DOHH2 (cell line): ENCODE data around the gene KDELR3.

Experiments used
- H3F3A ChIP-seq: fragments of 200-600 bp; sonication (generic), shearing (Covaris generic); 2 replicates; pipeline ENCODE4 v1.6.0; 2016; ENCODE audit warnings: antibody characterized with exemption, mild to moderate bottlenecking; ENCODE audit not compliant: control insufficient read depth, insufficient read depth
- H3K27ac ChIP-seq: fragments of 200-600 bp; sonication (generic); 2 replicates; pipeline ENCODE4 v1.5.1; 2014; ENCODE audit warnings: low read depth, mild to moderate bottlenecking, low read length, moderate library complexity
- H3K27me3 ChIP-seq: fragments of 200-600 bp; sonication (generic); 2 replicates; pipeline ENCODE4 v1.6.1; 2014; ENCODE audit warnings: mild to moderate bottlenecking, low read length, mixed read lengths; ENCODE audit not compliant: control insufficient read depth
- H3K36me3 ChIP-seq: fragments of 200-600 bp; sonication (generic); 2 replicates; pipeline ENCODE4 v1.6.1; 2014; ENCODE audit warnings: mild to moderate bottlenecking, low read length, moderate library complexity, mixed read lengths; ENCODE audit not compliant: control insufficient read depth
- H3K4me1 ChIP-seq: fragments of 200-600 bp; sonication (generic); 2 replicates; pipeline ENCODE4 v1.6.1; 2014; ENCODE audit warnings: mild to moderate bottlenecking, low read length, mixed read lengths; ENCODE audit not compliant: control insufficient read depth
- H3K4me2 ChIP-seq: fragments of 200-600 bp; sonication (generic); 2 replicates; pipeline ENCODE4 v1.6.0; 2014; ENCODE audit warnings: mild to moderate bottlenecking, low read length, moderate library complexity
- H3K4me3 ChIP-seq: fragments of 200-600 bp; sonication (generic); 2 replicates; pipeline ENCODE4 v1.5.1; 2014; ENCODE audit warnings: mild to moderate bottlenecking, low read length, mixed read lengths
- H3K79me2 ChIP-seq: fragments of 200-600 bp; sonication (generic); 2 replicates; pipeline ENCODE4 v1.6.1; 2014; ENCODE audit warnings: mild to moderate bottlenecking, low read length, mixed read lengths; ENCODE audit not compliant: control insufficient read depth
- H3K9me2 ChIP-seq: fragments of 200-600 bp; sonication (generic); replicated peaks from 2 replicates; pipeline ENCODE4 v1.6.1; 2014; ENCODE audit warnings: mild to moderate bottlenecking, low read length, mixed read lengths; ENCODE audit not compliant: control insufficient read depth
- H3K9me3 ChIP-seq: fragments of 200-600 bp; sonication (generic); 2 replicates; pipeline ENCODE4 v1.6.1; 2014; ENCODE audit warnings: antibody characterized with exemption, low read length, mixed read lengths; ENCODE audit not compliant: control insufficient read depth, insufficient read depth
- H4K20me1 ChIP-seq: fragments of 200-600 bp; sonication (generic); 2 replicates; pipeline ENCODE4 v1.6.0; 2014; ENCODE audit warnings: low read depth, mild to moderate bottlenecking, antibody characterized with exemption, low read length, moderate library complexity; ENCODE audit not compliant: control insufficient read depth, insufficient read depth
- EZH2phosphoT487 ChIP-seq: fragments of 200-600 bp; sonication (generic); IDR thresholded peaks from 2 replicates; pipeline ENCODE4 v1.6.1; 2017; ENCODE audit warnings: borderline replicate concordance, mild to moderate bottlenecking, antibody characterized with exemption, low read length, moderate library complexity, mixed read lengths
- TF ChIP-seq, protein P1 (sequence below): fragments of 200-600 bp; sonication (generic); IDR thresholded peaks from one replicate; pipeline ENCODE4 v1.5.1; 2014; ENCODE audit warnings: antibody characterized with exemption, mild to moderate bottlenecking, low read depth, low read length; ENCODE audit not compliant: poor library complexity, severe bottlenecking

KDELR3 gene

DNA sequence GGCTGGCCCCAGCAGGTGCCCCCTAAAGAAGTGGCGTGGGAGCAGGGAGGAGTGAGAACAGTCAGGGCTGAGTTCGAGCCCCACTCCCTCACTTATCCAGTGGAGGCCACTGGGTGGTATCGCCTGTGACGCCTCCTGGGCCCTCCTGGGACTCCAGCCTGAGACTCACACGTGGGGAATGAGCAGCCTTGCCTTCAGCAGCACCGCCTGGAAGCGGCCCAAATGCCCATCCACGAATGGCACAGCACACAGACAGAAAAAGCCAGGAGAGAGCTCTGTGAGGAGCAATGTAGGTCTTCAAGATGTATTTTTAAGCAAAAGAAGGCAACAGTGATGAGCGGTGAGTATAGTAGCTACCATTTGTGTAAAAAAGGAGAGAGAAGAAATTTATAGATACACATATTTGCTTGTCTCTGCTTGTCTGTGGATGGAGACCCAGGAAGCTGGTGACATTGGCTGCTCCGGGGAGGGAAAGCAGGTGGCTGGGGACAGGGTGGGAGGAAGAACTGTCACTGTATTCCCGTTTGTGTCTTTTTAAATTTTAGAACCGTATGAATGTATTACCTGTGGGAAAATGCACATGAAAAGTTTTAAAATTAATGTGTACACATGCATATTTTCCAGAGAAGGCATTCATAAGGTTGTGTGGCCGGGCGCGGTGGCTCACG lies 26.1 kb upstream of the KDELR3 start:
- H3K4me1 ChIP-seq: no peaks in the 10 kb centered on the region
- no peaks in the 10 kb centered on the region for H3K36me3 ChIP-seq
- no peaks in the 10 kb centered on the region for H3K79me2 ChIP-seq
- no peaks in the 10 kb centered on the region for H4K20me1 ChIP-seq
- H3F3A ChIP-seq: no peaks in the 10 kb centered on the region
- no peak overlapping the region for H3K4me3 ChIP-seq
- no peak overlapping the region for H3K27ac ChIP-seq
- TF ChIP-seq, protein P1, sequence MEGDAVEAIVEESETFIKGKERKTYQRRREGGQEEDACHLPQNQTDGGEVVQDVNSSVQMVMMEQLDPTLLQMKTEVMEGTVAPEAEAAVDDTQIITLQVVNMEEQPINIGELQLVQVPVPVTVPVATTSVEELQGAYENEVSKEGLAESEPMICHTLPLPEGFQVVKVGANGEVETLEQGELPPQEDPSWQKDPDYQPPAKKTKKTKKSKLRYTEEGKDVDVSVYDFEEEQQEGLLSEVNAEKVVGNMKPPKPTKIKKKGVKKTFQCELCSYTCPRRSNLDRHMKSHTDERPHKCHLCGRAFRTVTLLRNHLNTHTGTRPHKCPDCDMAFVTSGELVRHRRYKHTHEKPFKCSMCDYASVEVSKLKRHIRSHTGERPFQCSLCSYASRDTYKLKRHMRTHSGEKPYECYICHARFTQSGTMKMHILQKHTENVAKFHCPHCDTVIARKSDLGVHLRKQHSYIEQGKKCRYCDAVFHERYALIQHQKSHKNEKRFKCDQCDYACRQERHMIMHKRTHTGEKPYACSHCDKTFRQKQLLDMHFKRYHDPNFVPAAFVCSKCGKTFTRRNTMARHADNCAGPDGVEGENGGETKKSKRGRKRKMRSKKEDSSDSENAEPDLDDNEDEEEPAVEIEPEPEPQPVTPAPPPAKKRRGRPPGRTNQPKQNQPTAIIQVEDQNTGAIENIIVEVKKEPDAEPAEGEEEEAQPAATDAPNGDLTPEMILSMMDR: no peak
- TF ChIP-seq EZH2phosphoT487: no peak
- peaks cover 12% of the 10 kb centered on the region for H3K27me3 ChIP-seq
- H3K9me2 ChIP-seq: no peaks in the 10 kb centered on the region
- no peaks in the 10 kb centered on the region for H3K9me3 ChIP-seq
- no peak overlapping the region for H3K4me2 ChIP-seq

DNA sequence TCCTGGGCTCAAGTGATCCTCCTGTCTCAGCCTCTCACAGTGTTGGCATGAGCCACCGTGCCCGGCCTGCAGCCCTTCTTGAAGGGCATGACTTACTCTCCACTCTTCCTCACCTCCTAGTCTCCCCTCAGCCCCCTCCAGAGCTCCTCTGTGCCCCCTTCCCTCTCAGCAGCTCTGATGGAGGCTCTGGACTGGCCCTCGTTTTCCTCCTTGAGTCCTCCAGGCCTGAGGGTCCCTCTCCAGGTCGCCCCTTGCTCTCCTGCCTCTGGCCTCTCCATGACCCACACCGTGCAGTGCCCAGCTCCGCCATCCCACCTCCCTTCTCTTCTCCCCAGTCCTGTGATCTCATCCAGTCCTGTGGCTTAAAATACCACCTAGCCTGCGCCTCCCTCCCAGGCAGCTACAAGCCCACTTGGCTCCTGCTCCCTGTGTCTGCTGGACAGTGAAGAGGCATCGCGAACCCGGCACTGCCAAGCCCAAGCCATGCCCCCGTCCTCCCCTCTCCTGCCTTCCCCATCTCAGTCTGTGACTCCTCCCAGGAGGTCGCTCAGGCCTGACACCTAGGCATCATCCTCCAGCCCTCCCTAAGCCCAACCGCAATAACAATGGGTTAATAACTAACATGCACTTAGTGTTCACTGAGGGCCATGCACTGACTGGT lies 24.8 kb upstream of the KDELR3 start:
- Histone ChIP-seq H3K9me2 (no peaks in the 10 kb centered on the region), H3K4me1 (no peaks in the 10 kb centered on the region), H3K79me2 (no peaks in the 10 kb centered on the region), H3K27me3 (peaks cover 12% of the 10 kb centered on the region), H3K36me3 (no peaks in the 10 kb centered on the region), H3K4me2 (no peak overlapping the region), H3F3A (no peaks in the 10 kb centered on the region), H4K20me1 (no peaks in the 10 kb centered on the region), H3K4me3 (no peak overlapping the region), H3K27ac (no peak overlapping the region), H3K9me3 (no peaks in the 10 kb centered on the region)
- no peak for TF ChIP-seq EZH2phosphoT487
- TF ChIP-seq, protein P1: no peak

DNA sequence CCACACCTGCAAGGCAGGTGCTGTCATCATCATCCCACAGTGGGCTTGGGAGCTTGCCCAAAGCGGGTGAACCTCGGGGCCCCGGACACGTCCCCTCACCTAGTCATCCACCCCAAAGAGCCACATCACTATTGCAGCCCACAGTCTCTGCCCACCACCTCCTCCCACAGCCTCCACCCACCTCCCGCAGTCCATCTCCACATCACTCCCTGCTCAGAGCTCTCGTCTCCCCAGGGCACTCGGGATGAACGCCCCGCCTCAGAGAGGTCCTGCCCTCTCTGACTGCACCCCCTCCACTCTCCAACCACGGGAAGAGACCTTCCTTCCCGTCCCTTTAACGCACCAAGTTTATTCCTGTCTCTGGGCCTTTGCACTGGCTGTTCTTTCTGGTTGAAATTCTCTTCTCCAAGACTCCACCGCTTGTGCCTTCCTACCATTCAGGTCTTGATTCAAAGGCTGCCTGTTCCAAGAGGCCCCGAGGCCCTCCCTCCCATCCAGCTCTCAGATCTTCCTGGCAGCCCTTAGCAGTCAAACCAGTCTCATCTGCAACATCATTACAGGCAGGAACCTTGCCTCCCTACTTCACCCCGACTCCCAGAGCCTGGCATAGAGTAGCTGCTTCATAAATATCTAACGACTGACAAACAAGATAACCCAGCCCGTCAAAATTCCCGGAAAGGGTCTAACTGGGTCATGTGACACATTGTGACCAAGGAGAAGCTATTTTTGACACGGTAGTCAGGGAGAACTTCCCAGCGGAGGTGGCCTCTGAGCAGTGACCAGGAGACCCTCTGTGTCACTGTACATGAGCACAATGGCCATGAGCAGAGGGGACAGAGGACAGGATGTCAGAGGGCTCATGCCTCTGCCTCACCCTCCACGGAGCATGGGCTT lies 24.0 kb upstream of the KDELR3 start:
- Histone ChIP-seq H3K27ac (no peak overlapping the region), H3K27me3 (peaks cover 12% of the 10 kb centered on the region), H3K9me2 (no peaks in the 10 kb centered on the region), H3F3A (no peaks in the 10 kb centered on the region), H3K4me1 (no peaks in the 10 kb centered on the region), H4K20me1 (no peaks in the 10 kb centered on the region), H3K4me3 (no peak overlapping the region), H3K4me2 (no peak overlapping the region), H3K79me2 (no peaks in the 10 kb centered on the region), H3K36me3 (no peaks in the 10 kb centered on the region), H3K9me3 (no peaks in the 10 kb centered on the region)
- TF ChIP-seq EZH2phosphoT487: no peak
- TF ChIP-seq, protein P1: no peak
